Sciatic nerve (tissue), 2 donors: ENCODE data around the gene SDK1. TPM values are rescaled to one million over a fixed set of nuclear protein-coding genes. Genes with fewer than 3 reads are reported as not detected.

Experiments
- ATAC-seq: fragments of 200-7000 bp; cut with Tn5 transposase; one replicate; pipeline ENCODE4 v1.9.1; 2020; ENCODE audit warnings: mild to moderate bottlenecking, moderate library complexity
- DNase-seq: peaks from one replicate; pipeline ENCODE4 v3.0.0-alpha.2; 2020; ENCODE audit warnings: low spot score
- intact Hi-C: fragments of 100-400 bp; cut with DNase I; formaldehyde crosslinking; loops from one replicate; pipeline ENCODE4 v1.14.2; 2022
- total RNA-seq: library from RNA; stranded (reverse); fragmentation: NEBNext Ultra II Directional; extraction: Animal tissue kit (Norgen Biotek cat#: 25700); gene quantifications from one replicate; pipeline ENCODE4 v1.2.1, GENCODE V29; 2021
- donor health status: DM: no; HTN: no; CAD: no.
- donor health status: DM: no; HTN: no; CAD: no.

The SDK1 gene
- total RNA-seq, 1 donor from 2014 or later, result 11.2 TPM

DNA sequence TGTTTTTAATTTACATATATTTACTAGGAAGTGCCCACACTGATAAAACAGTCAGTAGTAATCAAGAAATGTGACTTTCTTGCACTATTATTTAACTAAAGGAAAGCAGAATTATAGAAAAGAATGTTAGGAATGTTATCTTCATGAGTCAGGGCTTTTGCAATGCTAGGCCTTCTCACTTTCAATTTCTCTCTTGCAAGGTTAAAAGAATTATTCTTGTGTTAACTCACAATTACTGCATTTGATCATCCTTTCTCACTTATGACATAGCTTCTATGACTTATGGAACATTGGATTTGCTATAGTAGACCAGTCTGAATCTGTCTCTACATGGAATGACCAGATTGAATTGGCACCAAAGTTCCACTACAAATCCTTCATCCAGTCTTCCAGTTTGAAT is 192.4 kb downstream of the SDK1 start:
- DNase-seq (no peak), ATAC-seq (no peak)
- intact Hi-C loops, result no loop called here

DNA sequence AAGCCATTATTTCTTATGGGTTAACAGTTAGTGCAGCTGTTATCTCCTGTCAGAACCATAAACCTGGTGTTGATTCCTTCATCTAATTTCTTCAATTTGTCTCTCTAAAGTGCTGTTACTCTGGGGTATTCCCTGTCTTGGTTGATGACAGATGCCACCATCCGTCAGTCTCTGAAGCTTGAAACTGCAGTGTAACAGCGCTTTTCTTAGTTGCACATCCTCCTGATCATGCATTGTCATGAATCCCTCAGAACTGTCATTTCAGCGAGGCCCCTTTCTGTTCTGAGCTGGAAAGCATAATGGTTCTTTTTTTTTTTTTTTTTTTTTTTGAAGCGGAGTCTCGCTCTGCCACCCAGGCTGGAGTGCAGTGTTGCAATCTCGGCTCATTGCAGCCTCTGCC is 193.9 kb downstream of the SDK1 start:
- DNase-seq (no peak), ATAC-seq (no peak)
- intact Hi-C loops, result no loop called here

DNA sequence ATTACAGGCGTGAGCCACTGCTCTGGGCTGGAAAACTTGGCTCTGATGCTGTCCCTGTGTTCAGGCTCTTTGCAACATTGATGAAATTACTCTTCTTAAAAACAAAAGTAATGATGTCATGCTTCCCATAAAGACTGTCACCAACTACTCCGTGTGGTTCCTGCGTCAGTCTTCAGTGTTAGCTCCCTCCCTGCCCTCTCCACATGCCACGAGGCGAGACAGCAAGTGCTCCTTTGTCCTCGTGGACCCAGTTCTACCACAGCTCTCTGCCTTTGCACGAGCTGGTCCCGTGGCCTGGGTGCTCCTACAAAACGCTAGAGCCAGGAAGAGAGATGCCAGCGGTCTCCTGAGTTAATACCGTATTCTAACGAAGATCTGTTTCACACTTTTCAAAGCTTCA is 194.5 kb downstream of the SDK1 start:
- intact Hi-C loops, result no loop called here
- DNase-seq (no peak), ATAC-seq (no peak)

DNA sequence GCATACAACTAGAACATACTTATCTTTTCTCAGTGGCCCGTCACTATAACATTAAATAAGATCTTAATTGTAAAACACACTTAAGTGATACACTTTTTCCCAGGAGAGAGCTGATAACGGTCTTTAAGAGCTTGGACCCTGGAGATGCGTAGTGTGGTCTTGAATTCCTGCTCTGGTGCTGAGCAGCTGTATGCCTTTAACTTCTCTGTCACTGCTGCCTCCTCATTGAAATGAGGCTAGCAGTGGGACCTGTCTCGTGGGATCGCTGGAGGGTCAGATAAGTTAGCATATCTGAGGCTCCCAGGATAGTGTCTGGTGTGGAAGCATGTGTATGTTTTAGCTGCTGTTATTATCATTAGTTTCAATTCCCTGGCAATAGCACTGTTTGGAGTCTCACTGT is 194.9 kb downstream of the SDK1 start:
- DNase-seq (no peak), ATAC-seq (no peak)
- intact Hi-C loops, result no loop called here

DNA sequence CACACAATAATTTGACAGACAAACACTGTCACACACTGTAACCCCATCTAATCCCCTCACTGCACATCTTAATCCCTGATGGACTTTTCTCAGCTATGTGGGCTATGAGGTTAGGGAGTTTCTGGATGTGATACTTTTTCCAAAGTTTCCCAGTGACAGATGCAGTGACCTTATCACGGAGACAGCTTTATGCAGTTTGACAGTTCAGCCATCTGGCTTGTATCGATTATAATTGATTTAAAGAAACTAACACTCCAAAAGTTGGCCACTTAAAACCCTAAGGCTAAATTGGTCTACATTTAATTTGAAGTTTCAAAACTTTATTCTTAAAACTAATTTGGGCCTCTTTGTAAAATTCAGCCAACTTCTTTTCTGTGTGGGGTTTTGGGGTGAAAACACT is 196.7 kb downstream of the SDK1 start:
- DNase-seq, result no peak
- no peak for ATAC-seq
- intact Hi-C loops, result no loop called here

DNA sequence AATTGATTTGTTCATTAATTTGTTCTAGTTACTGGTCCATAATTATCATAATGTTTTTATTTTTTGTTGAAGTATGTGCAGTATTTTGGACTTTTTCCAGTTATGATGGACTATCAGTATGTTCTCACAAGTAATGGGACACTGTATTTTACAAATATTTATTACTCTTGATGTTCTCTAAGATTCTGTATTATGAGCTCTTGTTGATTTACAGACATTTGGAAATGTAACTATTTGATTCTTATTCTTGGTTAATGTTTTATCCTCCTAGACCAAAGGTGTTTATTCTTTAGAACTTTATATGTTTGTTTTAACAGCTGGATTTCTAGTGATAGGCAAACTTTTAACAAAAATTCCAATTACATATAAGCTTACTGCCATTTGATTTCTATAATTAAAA is 200.6 kb downstream of the SDK1 start:
- no peak for DNase-seq
- ATAC-seq, result no peak
- intact Hi-C loops, result no loop called here

DNA sequence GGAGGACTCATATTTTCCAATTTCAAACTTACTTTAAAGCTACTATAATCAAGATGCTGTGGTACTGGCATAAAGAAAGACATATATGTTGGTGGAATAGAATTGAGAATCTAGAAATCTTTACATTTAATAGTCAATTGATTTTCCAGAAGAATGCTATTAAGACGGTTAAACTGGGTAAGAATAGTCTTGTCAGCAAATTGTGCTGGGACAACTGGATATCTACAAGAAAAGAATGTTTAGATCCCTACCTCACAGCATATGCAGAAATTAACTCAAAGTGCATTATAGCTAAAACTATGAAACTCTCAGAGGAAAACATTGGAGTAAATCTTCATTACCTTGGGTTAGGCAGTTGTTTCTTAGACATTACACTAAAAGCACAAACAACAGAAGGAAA is 203.3 kb downstream of the SDK1 start:
- intact Hi-C loops, result no loop called here

DNA sequence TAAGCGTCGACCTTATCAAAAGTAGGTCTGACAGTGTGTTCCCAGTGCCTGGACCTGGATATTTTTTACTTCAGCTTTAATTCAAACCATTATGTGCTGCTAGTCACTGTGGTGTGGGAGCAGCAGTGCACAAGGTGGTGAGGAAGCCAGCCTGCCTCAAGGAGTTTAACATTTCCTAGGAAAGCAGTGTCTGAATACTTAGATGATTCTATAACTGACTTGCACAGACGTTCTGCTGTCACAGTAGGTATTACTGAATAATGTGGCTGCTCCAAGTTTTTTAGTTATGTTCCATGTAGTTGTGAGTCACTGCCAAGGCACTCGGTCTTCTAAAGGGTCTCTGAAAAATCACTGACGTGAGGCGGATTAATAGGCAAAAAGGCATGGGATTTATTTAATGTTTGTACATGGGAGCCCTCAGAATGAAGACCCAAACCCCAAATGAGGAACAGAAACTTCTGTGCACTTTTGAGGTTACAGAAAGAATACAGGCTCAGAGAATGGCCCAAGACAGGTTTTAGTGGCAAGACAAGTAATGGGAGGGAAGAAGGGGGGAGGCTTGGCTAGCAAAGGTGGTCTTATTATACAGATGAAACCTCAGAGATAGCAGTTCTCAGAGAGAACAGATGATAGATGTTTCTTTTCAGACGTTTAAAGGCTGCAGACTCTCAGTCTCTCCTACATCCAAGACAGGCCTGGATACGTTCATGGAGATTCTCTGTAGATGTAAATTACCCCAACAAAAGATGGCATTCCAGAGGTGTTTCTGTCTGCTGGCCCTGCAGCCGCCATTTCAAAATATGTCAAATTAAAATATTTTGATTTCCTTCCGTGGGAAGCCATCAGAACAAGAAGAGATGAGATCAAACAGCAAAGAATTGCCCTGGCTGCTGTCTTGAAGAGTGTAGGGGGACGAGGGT is 209.3 kb downstream of the SDK1 start:
- intact Hi-C loops, result no loop called here
- no peak for DNase-seq
- no peak for ATAC-seq

More for the DNA sequence above, 203.3 kb downstream of the SDK1 start:
- DNase-seq (no peak), ATAC-seq (no peak)

DNA sequence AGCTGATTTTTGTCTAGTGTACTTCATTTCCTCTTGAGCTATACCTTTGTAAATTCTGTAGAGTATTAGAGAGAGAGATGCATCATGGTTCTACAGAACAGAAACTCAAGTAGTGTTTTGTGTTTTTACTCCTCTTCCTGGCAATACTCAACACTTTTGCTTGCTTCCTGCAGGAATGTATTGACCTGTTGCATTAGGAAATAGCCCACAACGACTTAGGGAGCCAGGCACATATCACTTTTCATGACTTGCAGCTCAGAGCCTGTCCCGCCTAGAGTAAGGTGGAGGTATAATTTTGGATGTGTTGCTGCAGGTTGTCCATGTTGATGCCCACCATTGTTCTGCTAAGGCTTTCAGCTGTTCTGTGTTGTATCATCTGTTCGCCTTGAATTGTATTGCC is 216.3 kb downstream of the SDK1 start:
- intact Hi-C loops, result no loop called here
- ATAC-seq (no peak), DNase-seq (no peak)

DNA sequence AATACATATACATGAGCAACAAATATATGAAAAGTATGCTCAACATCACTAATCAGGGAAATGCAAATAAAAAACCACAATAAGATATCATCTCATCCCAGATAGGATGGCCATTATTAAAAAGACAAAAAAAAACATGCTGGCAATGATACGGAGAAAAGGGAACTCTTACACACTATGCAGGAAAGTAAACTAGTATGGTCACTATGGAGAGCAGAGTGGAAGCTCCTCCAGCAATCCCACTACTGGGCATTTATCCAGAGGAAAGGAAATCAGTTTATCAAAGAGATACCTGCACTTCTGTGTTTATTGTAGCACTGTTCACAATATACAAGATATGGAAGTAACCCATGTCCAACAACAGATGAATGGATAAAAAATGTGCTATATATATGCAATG is 217.5 kb downstream of the SDK1 start:
- no peak for DNase-seq
- intact Hi-C loops, result no loop called here
- no peak for ATAC-seq

DNA sequence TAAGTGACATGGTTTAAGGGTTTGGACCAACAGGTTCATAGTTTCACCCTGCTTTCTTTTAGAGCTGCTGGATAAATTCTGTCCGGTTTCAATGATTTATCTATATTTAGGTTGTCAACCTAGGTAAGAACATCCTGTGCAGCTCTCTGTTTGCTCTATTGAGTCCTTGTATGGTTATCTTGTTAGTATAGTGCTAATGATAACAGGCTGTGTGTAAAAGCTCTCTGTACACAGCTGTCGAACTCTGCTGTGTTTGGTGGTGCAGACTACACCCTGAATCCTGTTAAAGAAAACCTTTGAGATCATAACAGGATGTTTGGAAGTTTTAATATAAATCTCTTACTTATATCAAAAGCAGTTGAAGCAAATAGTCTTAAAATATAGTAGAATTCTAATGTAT is 219.2 kb downstream of the SDK1 start:
- ATAC-seq, result no peak

DNA sequence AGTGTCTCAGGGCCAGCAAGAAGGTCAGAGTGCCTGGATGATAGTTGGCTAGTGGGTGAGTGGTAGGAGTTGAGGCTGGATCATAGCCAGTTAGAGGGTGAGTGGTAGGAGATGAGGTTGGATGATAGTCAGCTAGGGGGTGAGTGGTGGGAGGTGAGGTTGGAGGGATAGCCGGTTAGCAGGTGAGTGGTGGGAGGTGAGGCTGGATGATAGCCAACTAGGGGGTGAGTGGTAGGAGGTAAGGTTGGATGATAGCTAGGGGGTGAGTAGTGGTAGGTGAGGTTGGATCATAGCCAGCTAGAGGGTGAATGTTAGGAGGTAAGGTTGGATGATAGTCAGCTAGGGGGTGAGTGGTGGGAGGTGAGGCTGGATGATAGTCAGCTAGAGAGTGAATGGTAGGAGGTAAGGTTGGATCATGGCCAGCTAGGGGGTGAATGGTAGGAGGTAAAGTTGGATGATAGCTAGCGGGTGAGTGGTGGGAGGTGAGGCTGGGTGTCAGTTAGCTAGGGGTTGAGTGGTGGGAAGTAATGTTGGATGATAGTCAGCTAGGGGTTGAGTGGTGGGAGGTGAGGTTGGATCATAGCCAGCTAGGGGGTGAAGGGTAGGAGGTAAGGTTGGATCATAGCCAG is 226.6 kb downstream of the SDK1 start:
- intact Hi-C loops, result no loop called here
- ATAC-seq (no peak), DNase-seq (no peak)

More for the DNA sequence above, 219.2 kb downstream of the SDK1 start:
- DNase-seq, result no peak
- intact Hi-C loops, result loop anchor here (5.0 kb wide), 1 partner anchor 443 kb away; no protein-coding TSS in a partner anchor

DNA sequence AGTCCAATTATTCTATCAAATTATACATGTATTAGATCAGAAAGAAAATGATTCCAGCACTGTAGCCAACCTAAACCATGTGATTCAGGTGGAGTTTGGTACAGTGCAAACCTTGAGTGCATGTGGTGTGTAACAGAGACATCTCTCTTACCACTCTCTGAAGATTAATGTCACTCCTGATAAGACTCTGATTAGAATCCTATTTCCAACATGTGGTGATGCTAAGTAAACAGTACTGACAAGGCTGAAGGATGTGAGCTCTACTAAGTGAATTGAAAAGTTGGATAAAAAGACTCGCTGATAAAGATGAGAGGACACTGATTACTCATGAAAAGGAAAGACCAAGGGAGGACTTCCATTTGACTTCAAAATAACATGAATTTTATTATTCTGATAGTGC is 232.0 kb downstream of the SDK1 start:
- intact Hi-C loops, result no loop called here
- DNase-seq (no peak), ATAC-seq (no peak)

DNA sequence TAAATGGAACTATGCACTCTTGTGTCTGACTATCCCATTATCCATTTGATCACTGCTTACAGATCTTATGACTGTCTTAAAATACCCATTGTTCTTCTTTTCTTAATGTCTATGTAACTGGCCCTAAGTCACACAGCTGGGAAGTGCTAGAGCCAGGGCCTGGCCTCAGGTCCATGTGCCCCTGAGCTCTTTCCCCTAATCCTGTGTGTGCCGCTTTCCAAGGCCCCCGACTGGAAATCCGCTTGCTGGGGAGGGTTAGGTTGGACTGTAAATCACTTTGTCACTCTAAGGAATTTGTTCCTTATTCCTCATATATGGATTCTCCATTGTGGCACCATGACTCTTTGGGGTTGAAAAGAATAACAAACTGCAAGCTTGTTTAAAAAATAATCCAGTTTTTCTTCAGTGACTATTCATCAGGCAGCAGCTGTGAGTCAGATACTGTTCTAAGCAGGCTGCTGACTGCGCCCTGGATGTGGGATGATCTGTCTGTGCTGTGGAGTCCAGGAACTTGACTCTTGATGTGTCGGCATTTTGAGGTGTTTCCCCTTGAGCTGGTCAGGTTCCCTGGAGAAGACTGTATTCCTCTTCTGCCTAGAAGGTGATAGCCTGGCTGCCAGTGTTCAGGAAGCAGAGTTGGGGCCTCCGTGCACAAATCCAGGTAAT is 236.3 kb downstream of the SDK1 start:
- intact Hi-C loops, result no loop called here
- DNase-seq (no peak), ATAC-seq (no peak)

DNA sequence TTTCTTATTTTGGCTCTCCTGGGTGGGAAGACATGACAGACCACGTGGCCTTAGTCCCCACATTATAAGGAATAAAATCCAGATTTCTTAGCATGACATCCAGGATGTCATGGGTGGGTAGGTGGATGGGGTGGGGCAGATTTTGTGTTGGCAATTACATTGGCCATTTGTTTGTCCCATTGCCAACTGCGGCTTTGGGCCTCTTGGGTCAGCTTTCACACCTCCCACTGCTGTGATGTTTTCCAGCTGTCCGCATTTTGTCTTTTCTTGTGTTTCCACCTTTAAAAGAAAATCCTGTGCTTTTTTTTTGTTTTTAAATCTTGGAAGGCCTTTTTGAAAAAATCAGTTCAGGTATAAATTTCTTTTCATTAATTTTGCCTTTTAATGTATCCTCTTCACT is 237.0 kb downstream of the SDK1 start:
- DNase-seq, result no peak
- no peak for ATAC-seq
- intact Hi-C loops, result no loop called here

DNA sequence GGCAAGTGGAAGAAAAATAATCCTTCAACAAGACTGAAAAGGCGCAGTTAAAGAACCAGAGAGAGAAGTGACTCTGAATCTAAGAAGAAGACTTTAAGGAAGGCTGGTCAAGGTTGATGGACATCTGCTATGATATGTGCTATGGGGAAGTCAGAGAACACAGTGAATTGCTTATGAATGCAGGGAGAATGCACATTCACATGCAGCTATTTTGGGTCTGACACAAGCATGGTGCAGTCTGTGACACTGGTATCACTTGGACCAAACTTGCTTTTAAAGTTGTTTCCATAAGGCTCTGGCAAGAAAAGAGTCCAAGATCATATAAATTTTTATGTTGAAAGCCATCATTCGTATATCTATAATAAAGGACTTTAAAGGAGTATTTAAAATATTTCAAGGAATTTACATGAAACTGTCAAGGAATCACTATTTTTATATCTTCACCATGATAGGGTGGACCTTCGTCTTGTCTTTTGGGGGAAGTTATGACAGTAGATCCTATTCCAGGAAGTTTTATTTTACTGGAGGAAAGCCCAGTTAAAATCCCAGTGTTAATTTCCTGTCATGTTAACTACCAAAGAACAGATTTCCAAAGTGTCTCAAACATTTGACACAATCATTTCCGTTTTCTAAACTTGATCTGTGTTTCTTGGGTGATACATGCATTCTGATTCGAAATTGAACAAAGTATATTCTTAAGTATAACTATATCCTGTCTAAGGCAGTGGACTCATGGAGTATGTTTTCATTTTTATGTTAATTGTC is 239.6 kb downstream of the SDK1 start:
- ATAC-seq (no peak), DNase-seq (no peak)
- intact Hi-C loops, result no loop called here

DNA sequence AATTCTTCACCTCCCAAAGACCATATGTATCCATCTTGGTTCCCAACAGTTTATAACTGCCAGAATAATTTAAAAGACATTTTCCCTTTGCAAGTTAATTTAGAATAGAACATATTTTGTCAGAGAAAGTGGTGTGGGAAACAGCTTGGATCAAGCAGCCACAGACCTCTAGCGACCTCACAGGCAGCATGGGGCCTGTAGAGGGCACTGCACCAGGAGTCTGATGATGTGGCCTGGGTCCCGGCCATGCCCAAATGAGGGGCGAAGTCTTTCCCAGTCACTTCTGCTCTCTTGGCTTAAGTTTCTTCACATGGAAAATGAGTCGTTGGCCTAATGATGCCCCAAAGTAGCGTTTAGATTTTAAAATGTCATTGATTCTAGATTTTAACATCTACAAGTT is 243.2 kb downstream of the SDK1 start:
- intact Hi-C loops, result no loop called here
- DNase-seq (no peak), ATAC-seq (no peak)

DNA sequence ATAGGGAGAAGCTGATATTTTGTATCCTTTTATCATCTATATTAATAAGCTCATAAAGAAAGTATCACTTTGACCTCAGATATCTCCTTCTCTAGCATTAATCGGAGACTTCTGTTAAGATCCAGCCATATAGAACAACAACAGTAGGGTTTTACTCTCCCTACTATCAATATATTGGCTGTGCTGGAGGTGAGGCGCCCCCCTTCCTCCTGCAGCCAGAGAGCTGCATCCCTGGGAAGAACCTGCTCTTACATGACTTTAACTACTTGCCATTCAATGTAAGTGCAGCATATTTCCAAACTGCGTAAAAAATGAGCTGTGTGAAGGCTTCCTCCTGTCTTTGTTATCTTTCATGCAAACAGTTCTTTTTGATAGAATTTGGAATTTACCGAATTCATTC is 247.8 kb downstream of the SDK1 start:
- ATAC-seq (no peak), DNase-seq (no peak)
- intact Hi-C loops, result no loop called here

DNA sequence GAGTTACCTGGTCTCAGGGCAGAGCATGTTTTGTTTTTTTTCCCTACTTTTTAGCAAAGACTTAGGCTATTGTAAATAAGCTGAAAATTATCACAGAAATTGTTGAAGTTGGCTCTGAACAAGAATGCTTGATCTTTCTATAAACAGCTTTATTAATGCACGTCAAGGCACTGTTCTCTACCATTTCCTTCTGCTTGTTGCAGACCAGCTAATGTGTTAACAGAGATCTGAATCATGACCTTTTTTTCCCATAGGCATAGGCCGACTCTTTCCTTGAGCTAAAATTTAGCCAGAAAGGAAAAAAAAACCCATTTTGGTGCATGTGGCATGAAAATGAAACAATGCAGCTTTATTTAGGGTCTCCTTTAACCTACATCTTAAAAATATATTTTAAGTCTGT is 248.5 kb downstream of the SDK1 start:
- intact Hi-C loops, result no loop called here
- no peak for DNase-seq
- no peak for ATAC-seq
